Keratinocyte (primary cell): ENCODE measurements around the gene CBX8. TPM values are rescaled to one million over a fixed set of nuclear protein-coding genes. Genes with fewer than 3 reads are reported as not detected.

Source experiments
- DNase-seq: peaks from one replicate; pipeline ENCODE4 v3.0.0-alpha.2; 2011; ENCODE audit warnings: low read depth, missing footprints, low spot score
- FAIRE-seq: peaks from 2 replicates; lab custom pipeline; 2011; peaks lifted over from hg19 to GRCh38; lab: Jason Lieb, UNC
- H2AFZ ChIP-seq: 2 replicates; pipeline ENCODE4 v1.6.0; 2012; ENCODE audit warnings: low read length, control low read depth, inconsistent platforms; ENCODE audit not compliant: control insufficient read depth
- H3K27ac ChIP-seq: 2 replicates; pipeline ENCODE4 v1.5.1; 2011; ENCODE audit warnings: low read length; ENCODE audit not compliant: control insufficient read depth, insufficient read depth
- H3K27me3 ChIP-seq: 3 replicates; pipeline ENCODE4 v1.6.0; 2011; ENCODE audit warnings: low read length; ENCODE audit not compliant: control insufficient read depth, insufficient read depth; ENCODE audit errors: extremely low read depth
- H3K36me3 ChIP-seq, 2 experiments: 2 replicates in 1 of 2; 3 replicates in 1 of 2; pipeline ENCODE4 v1.5.1; 2011; ENCODE audit warnings: low read length in 2 of 2, mild to moderate bottlenecking in 1 of 2; ENCODE audit not compliant: control insufficient read depth in 2 of 2, insufficient read depth in 2 of 2; ENCODE audit errors: extremely low read depth in 1 of 2
- H3K4me1 ChIP-seq: 3 replicates; pipeline ENCODE4 v1.5.1; 2011; ENCODE audit warnings: low read length; ENCODE audit not compliant: control insufficient read depth, insufficient read depth; ENCODE audit errors: extremely low read depth
- H3K4me2 ChIP-seq: 3 replicates; pipeline ENCODE4 v1.6.0; 2011; ENCODE audit warnings: low read depth, low read length; ENCODE audit not compliant: control insufficient read depth, insufficient read depth; ENCODE audit errors: extremely low read depth
- H3K4me3 ChIP-seq, 3 experiments: fragments of 200-600 bp in 1 of 3; sonication (generic) in 1 of 3; 2 replicates in 2 of 3; 3 replicates in 1 of 3; pipeline ENCODE4 v1.5.1; 2011 to 2016; ENCODE audit warnings: low read length in 3 of 3, mild to moderate bottlenecking in 3 of 3, control low read depth in 2 of 3, inconsistent platforms in 1 of 3, low read depth in 1 of 3, mixed read lengths in 1 of 3, mixed run types in 1 of 3, moderate library complexity in 1 of 3; ENCODE audit not compliant: control insufficient read depth in 2 of 3, insufficient read depth in 2 of 3; ENCODE audit errors: extremely low read depth in 1 of 3
- H3K79me2 ChIP-seq: 2 replicates; pipeline ENCODE4 v1.6.0; 2012; ENCODE audit warnings: low read length; ENCODE audit not compliant: control insufficient read depth, insufficient read depth
- H3K9ac ChIP-seq: 3 replicates; pipeline ENCODE4 v1.6.0; 2011; ENCODE audit warnings: low read length; ENCODE audit not compliant: control insufficient read depth, insufficient read depth; ENCODE audit errors: extremely low read depth
- H3K9me1 ChIP-seq: 3 replicates; pipeline ENCODE4 v1.6.0; 2011; ENCODE audit warnings: low read length; ENCODE audit not compliant: control insufficient read depth, insufficient read depth; ENCODE audit errors: extremely low read depth
- H3K9me3 ChIP-seq: 2 replicates; pipeline ENCODE4 v1.5.1; 2012; ENCODE audit warnings: low read depth, low read length; ENCODE audit not compliant: control insufficient read depth
- H4K20me1 ChIP-seq: 3 replicates; pipeline ENCODE4 v1.6.0; 2011; ENCODE audit warnings: low read length; ENCODE audit not compliant: control insufficient read depth, insufficient read depth; ENCODE audit errors: extremely low read depth
- CTCF ChIP-seq, 3 experiments: IDR thresholded peaks in 1 of 3; conservative IDR thresholded peaks in 1 of 3; optimal IDR thresholded peaks in 1 of 3; 2 replicates in 2 of 3; 3 replicates in 1 of 3; pipeline versions ENCODE3 to v1.5.1; 2011; ENCODE audit warnings: low read length in 3 of 3, mild to moderate bottlenecking in 3 of 3, moderate library complexity in 2 of 3, control low read depth in 1 of 3, inconsistent platforms in 1 of 3; ENCODE audit not compliant: insufficient read depth in 2 of 3; ENCODE audit errors: extremely low read depth in 1 of 3
- EZH2 ChIP-seq: IDR thresholded peaks from one replicate; pipeline ENCODE4 v1.6.1; 2012; ENCODE audit warnings: inconsistent platforms, mild to moderate bottlenecking, low read length, moderate library complexity
- dilution Hi-C: fragments of 300-500 bp; cut with MboI; formaldehyde crosslinking; loops from one replicate; pipeline ENCODE4 v1.7.0; 2020; ENCODE audit warnings: low sequenced_read_pairs; ENCODE audit not compliant: extremely low pct_ligation_motif_present
- polyA plus RNA-seq, 5 experiments: library from polyadenylated mRNA; depleted of rRNA in 3 of 5; stranded (reverse) in 3 of 5; stranded (forward) in 1 of 5; unstranded in 1 of 5; fragments of >200 nt; gene quantifications; 1 replicate in 1 of 5; 2 replicates in 3 of 5; 3 replicates in 1 of 5; pipeline versions ENCODE4 v1.2.1 to v1.2.3, GENCODE V29; 2011 to 2012; ENCODE audit warnings: missing spikeins in 2 of 5, low read depth in 1 of 5, low replicate concordance in 1 of 5

CBX8 gene
- polyA plus RNA-seq, 1 donor (not counting 4 experiments of a cell fraction or from before 2014, with no cell fraction given): 0.49 TPM

- no peak overlapping the region for H3K9ac ChIP-seq
- no peaks in the 10 kb centered on the region for H3K36me3 ChIP-seq
- no peaks in the 10 kb centered on the region for H4K20me1 ChIP-seq
- no peaks in the 10 kb centered on the region for H3K9me3 ChIP-seq
- H3K4me1 ChIP-seq: peaks cover 3% of the 10 kb centered on the region
- no peaks in the 10 kb centered on the region for H3K79me2 ChIP-seq
- FAIRE-seq: no peak
- no peak overlapping the region for H3K27ac ChIP-seq
- peaks cover 5% of the 10 kb centered on the region for H3K27me3 ChIP-seq
- no peak overlapping the region for H3K4me3 ChIP-seq
- TF ChIP-seq CTCF (optimal IDR thresholded peaks at IDR 0.05 in 1 of 3, IDR thresholded peaks at IDR 0.05 in 1 of 3, conservative IDR thresholded peaks at IDR 0.05 in 1 of 3; ENCODE audit: extremely low read depth in 1 of 3, insufficient read depth in 2 of 3, low read length in 3 of 3): no peak
- TF ChIP-seq EZH2: no peak
- dilution Hi-C loops: no loop called here
- no peak overlapping the region for H2AFZ ChIP-seq
- no peaks in the 10 kb centered on the region for H3K9me1 ChIP-seq
- H3K4me2 ChIP-seq: no peak overlapping the region
- no peak for DNase-seq
These were observed 31.2 kb downstream of the CBX8 start for GRCh38 chr17:79765708-79766107.

GRCh38 chr17:79761894-79762589, 34.8 kb downstream of the CBX8 start:
- H3K27ac ChIP-seq: no peak overlapping the region
- dilution Hi-C loops: no loop called here
- no peak for TF ChIP-seq EZH2
- TF ChIP-seq CTCF (optimal IDR thresholded peaks at IDR 0.05 in 1 of 3, IDR thresholded peaks at IDR 0.05 in 1 of 3, conservative IDR thresholded peaks at IDR 0.05 in 1 of 3; ENCODE audit: extremely low read depth in 1 of 3, insufficient read depth in 2 of 3, low read length in 3 of 3): no peak
- H3K9me1 ChIP-seq: no peaks in the 10 kb centered on the region
- no peaks in the 10 kb centered on the region for H4K20me1 ChIP-seq
- H3K9ac ChIP-seq: no peak overlapping the region
- H2AFZ ChIP-seq: no peak overlapping the region
- no peaks in the 10 kb centered on the region for H3K27me3 ChIP-seq
- no peaks in the 10 kb centered on the region for H3K36me3 ChIP-seq
- FAIRE-seq (no peak), DNase-seq (no peak)
- no peaks in the 10 kb centered on the region for H3K9me3 ChIP-seq
- no peak overlapping the region for H3K4me3 ChIP-seq
- peaks cover 6% of the 10 kb centered on the region for H3K4me1 ChIP-seq
- no peak overlapping the region for H3K4me2 ChIP-seq
- no peaks in the 10 kb centered on the region for H3K79me2 ChIP-seq
